ENCODE results near the gene IRS1.

IRS1 gene

GRCh38 chr2:226788881-226789490, 10.6 kb downstream of the IRS1 start:
- DNase-seq: no peak

DNA sequence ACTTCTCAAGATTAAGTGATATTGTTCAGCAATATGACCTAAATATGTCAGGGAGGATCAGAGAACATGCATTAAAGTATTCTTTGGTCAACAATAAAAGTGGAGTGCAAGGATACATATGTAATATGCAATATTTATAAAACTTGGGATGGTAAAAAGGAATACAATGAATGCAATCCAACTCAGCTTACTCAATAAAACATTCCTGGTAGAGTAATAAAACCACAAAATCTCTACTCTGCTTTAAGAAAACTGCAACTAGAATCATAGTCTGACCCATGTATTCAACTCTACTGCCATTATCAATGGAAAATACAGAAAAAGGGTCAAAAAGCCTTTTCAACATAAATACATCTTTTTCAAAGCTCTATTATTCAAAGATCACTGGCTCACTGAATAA, 11.6 kb downstream of the IRS1 start:
- DNase-seq: no peak

GRCh38 chr2:226783885-226784284, 15.7 kb downstream of the IRS1 start:
- no peak for DNase-seq

DNA sequence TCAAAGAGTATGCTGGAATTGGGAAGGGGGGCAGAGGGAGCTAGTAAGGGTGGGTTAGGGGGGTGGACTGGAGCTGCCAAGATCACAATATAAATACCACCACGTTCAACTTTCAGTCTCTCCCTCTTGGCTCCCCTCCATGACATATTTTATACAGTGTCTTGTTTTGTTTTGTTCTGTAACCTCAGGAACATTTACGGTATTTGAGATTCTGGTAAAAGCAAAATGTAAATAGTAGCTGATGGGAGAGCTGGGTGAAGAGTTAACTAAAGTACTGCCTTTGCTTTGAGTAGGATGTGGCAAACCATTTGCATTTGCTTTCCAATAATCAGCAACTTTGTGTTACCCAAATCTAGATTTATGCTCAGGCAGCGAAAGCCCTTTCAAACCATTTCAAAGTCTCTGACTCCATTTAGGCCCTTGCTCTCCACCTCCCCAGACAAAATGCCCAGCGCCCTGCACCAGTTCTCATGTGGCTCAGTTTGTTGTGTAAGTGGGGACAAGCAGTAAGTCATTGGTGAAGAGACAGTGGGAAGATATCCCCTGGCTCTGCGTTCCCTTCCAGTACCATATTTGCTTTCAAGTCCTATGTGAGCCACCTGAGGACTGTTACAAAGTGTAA, 17.4 kb downstream of the IRS1 start:
- DNase-seq: no peak

DNA sequence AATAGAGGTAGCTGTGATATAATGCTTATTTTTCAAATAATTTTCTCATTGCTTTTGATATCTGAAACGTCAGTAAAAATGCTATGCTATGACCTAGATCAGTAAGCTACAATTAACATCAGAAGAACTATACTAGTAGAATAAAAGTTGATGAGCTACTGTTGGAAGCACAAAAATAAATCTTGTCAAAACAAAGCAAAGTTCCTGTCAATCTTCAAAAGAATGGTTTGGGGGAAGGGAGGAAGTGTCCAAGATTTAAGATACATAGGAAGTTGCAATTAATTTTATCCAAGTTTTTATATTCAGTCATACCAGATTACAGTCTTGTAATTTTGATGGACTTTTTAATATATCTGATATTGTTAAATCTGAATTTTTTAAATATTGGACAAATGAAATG, 19.2 kb downstream of the IRS1 start:
- no peak for DNase-seq

DNA sequence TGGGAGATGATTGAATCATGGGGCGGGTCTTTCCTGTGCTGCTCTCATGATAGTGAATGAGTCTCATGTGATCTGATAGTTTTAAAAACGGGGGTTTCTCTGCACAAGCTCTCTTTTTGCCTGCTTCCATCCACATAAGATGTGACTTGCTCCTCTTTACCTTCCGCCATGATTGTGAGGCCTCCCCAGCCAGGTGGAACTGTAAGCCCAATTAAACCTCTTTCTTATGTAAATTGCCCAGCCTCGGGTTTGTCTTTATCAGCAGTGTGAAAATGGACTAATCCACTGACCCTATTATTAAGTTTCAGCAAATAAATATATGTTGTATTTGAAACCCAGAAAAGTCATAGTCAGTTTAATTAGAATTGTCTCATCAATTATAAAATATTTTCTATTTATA, 22.0 kb downstream of the IRS1 start:
- no peak for DNase-seq

DNA sequence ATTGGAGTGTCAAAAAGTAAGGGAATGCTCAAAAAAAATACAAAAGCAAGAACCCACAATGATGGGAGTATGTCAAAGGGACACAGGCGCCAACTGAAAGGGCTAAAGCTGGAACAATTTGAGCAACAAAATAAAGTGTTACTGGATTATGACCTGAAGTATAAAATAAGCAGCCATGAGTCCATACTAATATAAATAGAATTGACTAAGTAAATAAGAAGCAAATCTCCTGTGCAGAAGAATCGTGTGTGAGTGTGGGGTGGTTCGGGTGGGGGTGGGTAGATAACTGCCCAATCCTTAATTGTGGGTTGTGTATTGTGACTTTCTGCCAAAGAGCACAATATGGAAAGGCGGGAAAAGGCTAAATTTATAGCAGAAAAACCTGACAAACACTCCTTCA, 23.5 kb downstream of the IRS1 start:
- DNase-seq: no peak

GRCh38 chr2:226775032-226775509, 24.5 kb downstream of the IRS1 start:
- no peak for DNase-seq

GRCh38 chr2:226773291-226773690, 26.3 kb downstream of the IRS1 start:
- DNase-seq: no peak

DNA sequence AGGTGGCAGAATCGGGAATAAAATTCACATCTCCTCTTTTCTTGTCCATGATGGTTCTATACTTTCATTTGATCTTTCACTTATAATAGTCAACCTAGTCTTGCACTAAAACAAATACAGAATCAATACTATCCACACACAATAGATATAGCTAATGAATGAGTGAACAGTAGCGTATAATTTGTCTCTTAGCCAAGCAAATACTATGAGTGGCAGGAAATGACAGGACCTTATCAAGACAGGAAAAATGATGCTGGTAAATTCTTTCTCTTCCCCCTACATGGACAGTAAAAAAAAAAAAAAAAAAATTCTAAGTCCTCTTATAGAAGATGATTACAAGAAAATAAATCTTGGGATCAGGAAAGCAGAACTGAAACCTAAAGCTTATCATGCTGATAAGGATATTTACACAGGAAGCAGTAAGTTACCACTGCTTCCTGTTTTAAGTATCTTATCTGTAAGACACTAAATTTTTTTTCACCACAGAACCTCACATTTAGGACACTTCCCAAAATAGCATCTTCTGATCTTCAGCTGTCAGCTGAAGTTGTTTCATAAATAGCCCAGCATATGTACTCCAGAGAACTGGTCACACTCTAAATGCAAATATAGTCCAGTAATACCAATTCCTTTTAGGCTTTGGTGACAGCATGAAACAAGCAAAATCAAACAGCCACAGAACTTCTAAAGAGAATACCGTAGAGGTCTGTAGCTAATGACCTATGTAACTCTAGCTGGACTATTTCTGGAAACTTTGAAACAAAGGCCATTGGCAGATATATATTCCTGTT, 27.0 kb downstream of the IRS1 start:
- DNase-seq: peak; percentile 72

- no peak for DNase-seq
Measured at GRCh38 chr2:226771067-226771466, 28.6 kb downstream of the IRS1 start.

DNA sequence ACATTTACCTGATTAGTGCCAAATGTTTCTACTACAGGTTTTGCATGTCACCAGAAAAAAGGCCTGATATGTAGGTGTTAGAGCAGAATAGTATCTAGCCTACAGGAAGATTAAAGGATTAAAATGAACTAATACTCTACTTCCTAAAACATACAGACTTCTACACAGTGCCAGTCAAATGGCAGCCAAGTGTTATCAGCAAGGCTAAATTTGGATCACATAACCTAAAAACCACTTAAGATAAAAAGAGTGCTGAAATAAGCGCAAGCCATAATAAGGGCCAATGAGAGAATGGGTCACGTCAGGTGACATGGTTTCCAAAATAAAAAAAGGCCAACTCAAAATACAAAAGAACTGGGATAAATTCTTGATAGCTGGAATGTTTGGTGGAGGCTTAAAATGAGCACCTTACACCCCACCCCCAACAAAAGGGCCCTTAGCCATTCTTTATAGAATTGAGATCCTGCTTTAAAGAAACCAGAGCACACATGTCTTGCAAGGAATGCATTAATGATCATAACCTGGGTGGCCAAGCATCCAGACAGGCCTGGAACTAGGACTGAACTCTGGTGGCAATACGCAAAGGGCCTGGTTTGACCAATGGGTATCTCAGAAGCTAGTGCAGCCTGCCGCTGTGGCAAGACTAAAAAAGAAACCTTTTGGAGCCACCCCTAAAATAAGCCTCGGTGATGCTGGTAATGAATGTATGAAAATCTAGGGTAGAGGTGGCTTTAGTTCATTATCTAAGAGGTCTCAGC, 32.4 kb downstream of the IRS1 start:
- DNase-seq: no peak

DNA sequence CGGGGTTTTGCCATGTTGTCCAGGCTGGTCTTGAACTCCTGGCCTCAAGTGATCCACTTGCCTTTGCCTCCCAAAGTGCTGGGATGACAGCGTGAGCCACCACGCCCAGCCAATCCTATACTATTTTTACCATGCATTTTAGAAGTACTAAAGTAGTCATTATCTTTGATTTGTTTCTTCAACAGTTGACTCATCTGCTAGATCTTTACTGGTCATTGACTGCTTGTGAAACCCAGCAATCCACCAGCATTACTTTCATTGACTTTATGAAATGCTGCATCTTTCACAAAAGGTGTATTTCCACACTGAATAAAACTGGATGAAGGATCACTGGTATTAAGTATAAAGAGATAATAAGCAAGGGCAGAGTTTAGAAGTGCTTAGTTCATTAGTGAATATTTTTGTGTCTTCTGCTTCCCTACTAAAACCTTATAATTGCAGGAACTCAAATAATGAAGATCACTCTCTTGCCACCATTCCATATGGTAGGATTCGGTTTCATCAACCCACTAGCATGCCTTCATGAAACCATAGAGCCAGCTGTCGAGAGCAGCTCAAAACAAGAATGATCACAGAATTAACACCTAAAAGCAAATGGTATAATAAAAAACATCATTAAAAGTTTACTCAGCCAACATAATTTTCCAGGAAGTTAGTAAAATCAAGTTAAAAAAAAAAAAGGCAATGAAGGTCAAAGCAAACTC, 33.1 kb downstream of the IRS1 start:
- no peak for DNase-seq

DNA sequence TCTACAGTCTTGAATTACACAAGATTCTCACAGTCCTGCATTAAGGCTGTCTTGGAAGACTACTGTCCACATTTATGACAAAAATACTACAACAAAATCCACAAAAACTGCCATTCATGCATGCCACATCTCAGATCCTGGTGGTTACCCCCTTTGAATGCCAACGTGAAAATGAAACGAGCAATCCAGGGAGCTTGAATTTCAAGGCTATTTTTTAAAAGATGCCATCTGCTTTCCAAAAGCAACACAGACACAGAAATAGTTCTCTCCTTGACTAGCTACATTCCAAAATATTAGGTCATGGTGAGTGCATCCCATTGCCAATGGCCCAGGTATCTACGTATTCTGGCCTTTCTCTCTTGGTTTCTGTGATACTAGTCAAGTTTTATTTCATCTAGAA, 36.3 kb downstream of the IRS1 start:
- DNase-seq: no peak

GRCh38 chr2:226761195-226761583, 38.4 kb downstream of the IRS1 start:
- DNase-seq: no peak

DNA sequence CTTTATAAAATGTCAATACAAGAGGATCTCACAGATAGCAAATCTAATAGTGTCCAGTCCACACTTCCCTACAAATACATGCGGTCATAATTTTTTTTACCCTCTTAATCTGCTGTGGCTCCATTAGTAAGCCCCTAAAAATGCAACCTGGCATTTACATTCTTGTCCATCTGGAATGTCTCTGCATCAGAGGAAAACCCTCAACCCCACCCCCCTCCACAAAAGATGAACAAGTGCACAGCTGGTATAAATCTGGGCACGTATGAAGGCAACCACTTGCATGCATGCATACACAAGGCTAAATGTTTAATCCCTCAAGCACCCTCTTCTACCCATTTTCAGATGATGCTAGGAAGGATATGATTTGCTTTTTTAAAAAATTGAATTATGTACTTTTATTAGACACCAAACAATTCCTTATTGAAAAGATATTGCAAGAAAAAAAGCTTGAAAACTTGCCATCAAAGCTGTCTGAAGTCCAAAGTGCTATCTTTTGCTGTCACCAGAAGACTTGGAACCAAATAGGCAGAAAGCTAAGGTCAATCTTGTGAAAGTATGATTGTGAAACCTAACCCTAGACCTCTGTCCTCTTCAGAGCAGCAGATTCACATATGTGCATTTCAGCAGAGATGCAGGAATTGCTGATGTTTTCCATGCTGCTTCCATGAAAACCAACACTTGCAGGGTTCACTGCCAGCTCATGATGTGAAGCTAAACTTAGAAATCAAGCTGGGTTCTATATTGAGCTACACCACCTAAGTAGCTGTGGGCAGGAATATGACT, 39.0 kb downstream of the IRS1 start:
- DNase-seq: no peak

DNA sequence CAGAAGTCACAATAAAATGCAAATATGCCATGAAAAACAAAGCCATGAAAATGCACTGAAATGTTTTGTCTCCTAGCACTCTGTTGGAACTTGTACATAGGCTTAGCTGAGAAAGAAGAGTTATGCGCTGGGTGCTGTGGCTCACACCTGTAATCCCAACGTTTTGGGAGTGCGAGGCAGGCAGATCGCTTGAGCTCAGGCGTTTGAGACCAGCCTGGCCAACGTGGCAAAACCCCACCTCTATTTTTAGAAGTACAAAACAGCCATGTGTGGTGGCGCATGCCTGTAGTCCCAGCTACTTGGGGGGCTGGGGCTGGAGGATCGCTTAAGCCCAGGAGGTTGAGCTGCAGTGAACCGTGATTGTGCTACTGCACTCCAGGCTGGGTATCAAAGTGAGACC, 39.9 kb downstream of the IRS1 start:
- no peak for DNase-seq

DNA sequence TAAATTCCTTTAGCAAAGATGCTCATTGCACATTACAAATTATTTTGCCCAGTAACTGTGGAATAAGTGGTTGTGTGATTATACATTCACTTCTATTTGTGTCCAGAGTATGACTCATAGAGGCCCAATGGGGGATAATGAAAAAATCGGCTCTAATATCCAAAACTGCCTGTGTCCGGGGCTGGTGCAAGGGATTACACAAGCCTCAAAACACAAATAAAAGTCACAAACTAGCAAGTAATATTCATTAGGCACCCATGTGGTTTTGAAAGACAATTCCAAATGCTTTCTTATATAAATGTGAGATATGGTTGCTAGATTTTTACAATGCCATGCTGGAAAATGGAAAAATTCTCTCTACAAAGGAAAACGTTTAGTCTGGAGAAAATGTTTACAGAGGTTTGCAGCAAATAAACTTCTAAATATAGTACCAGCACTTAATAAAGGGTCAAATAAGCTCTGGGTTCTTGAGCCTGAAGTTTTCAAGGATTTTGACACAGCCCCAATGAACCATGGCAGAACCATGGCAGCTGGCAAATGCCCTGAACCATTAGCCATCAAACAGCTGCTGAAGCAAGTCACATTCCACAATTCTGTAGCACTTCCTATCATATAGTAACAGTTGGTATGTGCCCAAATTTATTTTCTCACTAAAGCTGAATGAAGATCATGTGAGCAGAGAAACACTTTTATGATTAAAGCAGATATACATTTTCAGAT, 40.5 kb downstream of the IRS1 start:
- DNase-seq: no peak

GRCh38 chr2:226756131-226756530, 43.5 kb downstream of the IRS1 start:
- no peak for DNase-seq

DNA sequence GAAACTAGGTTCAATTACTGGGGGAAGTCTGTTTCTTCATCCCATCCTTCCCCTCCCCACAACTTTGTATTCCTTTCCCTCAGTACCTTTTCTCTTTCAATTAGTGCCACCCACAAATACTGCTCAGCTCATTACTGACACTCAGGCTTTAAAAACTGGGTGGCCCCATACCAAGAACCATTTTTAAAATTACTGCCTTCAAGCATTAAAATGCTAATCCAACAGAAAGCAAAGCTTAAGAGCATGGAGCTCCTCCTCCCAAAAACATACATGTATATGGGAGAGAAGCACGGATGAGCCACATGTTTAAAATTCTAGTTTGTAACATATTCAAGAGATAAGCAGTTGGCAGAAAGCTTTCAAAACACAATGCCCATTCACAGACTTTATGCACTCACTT, 44.0 kb downstream of the IRS1 start:
- DNase-seq: no peak
